ENCODE results near the gene TCP10L.
"Not testable (repeated sequence)": the region's sequence is repeated elsewhere in the genome, so short reads cannot be mapped to it uniquely, and the experiment has no call there.

TCP10L gene, protein sequence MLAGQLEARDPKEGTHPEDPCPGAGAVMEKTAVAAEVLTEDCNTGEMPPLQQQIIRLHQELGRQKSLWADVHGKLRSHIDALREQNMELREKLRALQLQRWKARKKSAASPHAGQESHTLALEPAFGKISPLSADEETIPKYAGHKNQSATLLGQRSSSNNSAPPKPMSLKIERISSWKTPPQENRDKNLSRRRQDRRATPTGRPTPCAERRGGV

DNA sequence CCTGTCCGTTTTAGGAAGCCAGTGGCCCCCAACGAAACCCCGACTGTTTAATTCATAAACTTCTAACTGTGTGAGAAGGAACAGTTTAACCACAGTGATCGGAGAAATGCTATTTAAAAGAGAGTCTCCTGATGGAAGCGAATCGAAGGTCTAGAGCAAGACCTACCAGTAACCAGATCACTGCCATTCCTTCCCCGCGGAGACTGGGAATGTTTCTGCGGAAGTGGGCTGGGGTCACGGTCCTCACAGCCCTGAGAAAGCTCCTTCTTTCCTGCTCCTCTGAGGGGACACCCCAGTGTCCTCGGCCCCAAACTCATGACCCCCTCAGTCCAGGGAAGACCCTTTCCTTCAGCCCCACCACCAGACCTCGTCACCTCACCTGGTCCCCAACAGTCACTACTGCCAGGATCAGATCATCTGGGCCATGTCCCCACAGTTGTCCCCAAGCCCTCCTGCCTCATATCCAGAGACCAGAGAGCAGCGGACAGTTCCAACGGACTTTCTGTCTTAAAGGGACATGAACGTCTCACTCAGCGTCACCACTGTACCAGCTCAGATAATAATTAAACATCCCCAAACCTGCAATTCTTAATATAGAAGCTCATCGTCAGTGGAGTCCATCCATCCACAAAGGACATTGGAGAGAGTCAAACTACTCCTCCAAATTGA, at the start of gene TCP10L:
Gene TCP10L (minus strand): TSS at position 482 of the 669 bp plus-strand sequence. CDS start 1,219 bp downstream, outside the sequence.
- no peak for DNase-seq

DNA sequence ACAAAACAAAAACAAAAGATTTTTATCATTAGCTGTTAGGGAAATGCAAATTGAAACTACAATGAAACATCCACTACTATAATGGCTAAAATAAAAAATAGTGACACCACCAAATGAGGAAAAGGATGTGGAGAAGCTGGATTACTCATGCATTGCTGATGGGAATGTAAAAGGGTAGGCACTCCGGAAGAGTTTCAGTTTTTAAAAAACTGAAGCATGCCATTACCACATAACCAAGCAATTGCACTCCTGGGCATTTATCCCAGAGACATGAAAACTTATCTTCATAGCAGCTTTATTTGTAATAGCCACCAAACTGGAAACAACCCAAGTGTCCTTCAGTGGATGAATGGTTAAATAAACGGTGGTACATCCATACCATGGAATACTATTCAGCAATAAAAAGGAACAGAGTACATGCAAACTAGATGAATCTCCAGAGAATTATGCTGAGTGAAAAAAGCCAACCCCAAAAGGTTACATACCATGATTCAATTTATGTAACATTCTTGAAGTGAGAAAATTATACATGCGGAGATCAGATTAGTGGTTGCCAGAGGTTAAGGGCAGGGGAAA, 41.4 kb upstream of the TCP10L start:
- no peak for DNase-seq

DNA sequence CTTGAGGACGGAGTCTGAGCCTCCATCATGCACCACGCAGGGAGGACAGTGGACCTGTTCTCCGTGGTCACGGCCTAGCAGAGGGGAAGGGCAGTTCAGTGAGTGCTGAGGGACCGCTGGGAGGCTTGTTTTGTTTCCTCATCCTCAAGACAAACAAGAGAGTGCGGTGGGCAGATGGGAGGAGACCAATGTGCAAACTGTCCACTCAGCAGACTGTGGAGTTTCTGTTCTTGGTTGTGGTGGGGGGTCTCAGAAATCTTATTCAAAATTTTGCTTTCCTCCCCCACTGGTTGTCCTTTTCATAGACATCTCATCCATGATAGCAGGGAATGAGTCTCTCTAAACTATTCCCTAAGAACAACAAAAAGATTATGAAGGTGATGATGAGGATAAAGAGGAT, 32.9 kb upstream of the TCP10L start:
- not testable (repeated sequence) for DNase-seq

DNA sequence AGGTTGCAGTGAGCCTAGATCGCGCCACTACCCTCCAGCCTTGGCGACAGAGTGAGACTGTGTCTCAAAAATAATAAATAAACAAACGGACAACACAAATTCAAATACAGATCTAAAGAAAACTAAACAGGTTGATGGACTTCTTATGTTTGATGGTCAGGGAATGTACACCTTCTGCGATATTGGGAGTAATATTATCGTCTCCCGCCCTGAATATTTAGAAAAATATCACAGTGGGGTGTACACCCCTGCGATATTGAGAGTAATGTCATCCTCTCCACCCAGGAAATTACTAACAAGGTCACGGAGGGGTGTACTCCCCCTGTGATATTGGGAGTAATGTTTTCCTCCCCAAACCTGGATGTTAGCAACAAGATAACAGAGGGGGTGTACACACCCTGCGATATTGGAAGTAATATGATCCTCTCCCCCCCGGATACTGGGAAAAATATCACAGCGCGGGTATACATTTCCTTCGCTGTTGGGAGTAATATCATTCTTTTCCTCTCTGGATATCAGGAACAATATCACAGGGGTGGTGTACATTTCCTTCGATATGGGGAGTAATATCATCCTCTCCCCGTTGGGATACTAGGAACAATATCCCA, 28.2 kb upstream of the TCP10L start:
- no peak for DNase-seq

DNA sequence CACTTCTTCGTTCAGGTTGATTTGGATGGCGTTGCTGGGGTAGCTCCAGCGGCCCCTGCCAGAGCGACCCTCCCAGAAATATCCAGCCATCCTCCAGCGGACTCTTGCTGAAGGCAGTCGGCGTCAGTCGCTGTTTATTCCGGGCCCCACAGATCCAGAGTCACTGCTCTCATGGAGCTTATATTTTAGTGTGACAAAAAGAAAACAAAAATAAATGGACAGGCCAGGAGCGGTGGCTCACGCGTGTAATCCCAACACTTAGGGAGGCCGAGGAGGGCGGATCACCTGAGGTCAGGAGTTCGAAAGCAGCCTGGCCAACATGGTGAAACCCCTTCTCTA, 27.6 kb upstream of the TCP10L start:
- DNase-seq, result no peak

DNA sequence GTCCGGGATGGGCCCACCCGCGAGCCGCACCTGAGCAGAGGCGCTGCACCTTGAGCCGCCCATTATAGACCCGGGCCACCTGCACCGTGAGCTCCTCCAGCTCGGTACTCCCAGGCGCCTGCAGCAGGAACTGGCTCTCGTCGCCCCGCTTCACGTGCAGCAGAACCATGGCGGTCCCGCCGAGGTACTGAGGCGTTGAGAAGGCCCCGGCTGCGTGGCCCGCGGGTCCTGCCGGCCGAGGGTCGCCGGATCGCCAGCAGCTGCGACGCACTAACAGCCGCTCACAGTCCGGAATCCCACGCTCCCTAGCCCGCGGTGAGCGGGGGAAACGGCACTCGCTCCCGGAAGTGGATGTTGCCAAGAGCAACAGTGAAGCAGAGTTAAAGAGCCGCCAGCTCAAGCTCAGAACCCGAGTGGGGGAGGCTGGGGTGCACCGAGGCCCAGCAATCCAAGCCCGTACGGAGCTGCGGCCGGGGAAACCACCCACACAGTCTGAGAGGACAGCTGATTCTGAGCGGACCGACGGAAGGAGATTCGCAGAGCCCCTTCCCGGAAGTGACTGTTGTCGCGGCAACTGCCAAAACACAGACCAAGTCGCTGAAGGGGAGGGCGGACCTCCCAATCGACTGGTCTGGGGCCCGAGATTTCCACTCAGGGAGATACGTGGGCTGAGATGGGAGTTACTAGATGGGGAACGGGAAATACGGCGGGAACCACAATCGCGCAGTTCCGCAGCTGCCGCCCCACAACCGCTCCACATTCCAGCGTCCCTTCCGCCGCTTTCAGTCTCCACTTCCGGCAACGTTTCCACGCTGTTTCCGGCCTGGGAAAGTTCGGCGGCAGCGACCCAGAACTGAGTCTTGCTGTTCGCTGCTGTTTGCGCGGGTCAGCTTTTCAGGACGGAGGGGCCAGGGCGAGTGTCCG, 27.0 kb upstream of the TCP10L start, which contains the start of gene CFAP298:
Gene CFAP298 (minus strand): TSS at position 303 of the 924 bp plus-strand sequence. CDS start 134 bp downstream, at position 169.
- DNase-seq, result peak; percentile 77

DNA sequence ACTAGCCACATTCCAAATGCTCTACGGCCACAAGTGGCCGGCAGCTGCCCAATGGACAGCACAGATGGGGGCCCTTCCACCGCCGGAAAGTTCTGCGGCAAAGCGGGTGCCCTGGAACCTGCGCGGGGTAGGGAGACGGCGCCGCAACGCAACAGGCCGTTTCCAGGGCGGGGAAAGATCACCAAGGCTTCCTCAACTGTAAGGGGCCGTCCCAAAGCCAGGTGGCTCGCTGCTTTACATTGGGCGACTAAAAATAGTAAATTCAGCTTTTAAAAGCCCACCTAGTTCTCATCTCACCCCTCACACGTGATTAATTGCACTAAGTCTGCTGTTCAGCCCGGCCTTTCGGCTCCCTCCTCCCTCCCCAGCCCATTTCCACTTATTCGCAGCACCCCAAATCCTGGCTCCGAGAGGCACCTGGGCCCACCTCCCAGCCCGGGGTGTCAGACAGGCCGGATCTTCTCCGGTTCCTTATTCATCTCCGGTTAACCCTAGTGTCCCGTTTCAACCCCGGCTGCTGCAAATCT, 26.2 kb upstream of the TCP10L start:
- DNase-seq, result peak; percentile 28

DNA sequence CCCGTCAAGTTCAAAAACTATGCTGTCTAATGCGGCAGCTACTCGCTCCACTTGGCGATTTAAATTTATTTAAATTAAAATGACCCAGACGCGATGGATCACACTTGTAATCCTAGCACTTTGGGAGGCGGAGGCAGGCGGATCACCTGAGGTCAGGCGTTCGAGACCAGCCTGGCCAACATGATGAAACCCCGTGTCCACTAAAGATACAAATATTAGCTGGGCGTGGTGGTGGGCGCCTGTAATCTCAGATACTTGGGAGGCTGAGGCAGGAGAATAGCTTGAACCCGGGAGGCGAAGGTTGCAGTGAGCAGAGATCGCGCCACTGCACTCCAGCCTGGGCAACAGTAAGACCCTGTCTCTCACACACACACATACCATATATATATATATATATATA, 25.6 kb upstream of the TCP10L start:
- not testable (repeated sequence) for DNase-seq

DNA sequence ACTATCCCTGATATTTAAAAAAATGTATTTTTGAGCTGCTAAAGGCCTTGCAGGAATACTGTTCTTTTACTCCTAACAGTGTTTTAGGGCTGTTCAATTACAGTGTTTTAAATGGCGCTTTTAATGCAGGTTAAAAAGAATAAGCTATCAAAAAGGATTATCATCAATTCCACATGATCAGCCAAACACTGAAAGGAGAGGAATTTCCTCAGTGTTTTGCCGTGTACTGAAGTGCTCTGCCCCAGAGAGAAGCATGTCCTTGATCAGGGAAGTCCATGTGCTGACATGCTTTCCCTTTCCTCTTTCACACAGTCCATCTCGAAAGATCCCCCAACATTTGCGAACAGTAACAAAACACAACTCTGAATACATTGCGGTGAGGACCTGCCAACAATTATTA, 23.5 kb upstream of the TCP10L start:
- DNase-seq, result no peak

DNA sequence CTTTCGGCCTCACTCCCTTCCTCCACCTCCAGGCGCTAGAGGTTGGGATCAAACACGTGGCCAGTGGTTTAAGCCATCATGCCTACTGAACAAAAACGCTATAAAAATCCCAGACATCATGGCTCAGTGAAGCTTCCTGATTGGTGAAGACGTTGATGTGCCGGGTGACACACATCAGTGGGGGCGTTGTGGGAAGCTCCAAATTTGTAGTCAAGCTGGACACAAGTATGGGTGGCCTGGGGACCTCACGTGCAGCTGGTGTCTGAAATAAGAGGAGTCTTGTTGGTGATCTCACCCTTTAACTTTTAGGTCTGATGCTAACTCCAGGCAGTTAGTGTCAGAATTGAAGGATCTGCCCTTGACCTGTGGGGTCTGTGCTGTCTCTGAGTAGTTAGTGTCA, 20.1 kb upstream of the TCP10L start:
- no peak for DNase-seq

DNA sequence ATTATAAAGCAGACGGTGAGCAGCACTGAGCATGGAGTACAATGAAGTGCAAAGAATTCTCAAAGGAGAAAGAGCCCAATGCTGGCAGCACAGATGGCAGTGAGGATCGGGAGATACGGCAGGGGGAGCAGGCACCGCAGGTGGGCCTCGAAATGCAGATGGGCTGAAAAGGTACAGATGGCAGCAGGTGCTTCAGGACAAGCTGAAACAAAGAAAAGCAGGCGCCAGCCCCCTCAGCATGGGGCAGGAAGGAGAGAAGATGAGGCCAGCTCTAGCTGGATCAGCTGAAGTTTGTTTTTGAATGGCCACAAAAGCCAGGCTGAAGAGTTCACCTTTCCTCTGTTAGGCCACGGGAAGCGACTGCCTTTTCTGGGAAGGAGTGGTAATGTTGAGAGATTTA, 19.1 kb upstream of the TCP10L start:
- DNase-seq, result peak; percentile 94

DNA sequence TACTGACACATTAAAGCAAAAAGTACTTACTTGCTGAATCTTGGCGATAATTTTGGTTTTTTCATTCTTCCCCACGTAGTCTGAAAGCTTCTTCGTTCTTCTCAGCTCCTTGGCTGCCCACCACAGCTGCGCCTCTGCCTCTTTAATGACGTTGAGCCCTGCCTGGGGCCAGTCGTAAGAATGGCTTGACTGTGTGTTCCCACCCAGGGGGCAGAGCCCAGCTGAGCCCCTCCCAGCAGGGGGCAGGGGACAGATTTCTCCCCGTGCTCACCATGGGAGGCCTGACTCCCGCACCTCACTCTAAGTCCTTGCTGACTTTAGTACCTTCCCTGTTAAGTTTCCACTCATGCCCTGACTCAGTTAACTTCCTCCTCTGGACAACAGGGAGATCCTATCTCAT, 17.8 kb upstream of the TCP10L start:
- DNase-seq, result peak; percentile 65

DNA sequence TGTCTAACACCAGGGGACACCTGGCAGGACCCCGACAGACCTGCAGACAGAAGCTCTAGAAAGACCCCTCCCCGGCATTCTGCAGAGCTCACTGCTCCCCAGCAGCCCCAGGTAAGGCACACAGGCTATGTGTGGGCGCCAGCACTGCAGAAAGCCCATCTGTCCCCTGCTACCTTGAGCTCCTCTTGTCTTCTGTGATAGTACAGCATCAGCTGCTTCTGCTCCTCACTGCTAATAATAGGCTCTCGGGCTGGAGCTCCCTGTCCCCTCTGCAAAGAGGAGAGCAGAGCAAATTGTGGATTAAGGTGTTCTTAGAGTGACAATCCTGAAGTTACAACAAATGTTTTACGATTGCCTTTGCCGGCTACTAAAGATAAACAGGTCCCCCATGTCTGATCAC, 16.8 kb upstream of the TCP10L start:
- no peak for DNase-seq

DNA sequence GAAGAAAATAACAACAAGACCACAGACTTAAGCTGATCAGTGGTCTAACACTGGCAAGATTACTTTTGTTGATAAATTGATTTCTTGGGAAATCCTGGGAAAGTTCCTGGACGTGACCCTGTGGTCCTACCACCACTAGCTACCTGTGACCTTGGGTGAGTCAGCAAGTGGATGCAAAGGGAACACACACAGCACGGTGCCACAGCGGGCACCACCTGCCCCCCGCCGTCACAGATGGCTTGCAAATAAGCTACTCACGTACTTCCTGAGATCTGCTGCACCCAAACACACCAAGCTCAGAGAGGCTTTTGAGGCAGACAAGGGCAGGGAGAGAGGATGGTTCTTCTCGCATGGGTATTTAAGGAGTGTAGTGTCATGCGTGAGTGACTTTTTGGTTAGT, 14.2 kb upstream of the TCP10L start:
- DNase-seq, result peak; percentile 68

DNA sequence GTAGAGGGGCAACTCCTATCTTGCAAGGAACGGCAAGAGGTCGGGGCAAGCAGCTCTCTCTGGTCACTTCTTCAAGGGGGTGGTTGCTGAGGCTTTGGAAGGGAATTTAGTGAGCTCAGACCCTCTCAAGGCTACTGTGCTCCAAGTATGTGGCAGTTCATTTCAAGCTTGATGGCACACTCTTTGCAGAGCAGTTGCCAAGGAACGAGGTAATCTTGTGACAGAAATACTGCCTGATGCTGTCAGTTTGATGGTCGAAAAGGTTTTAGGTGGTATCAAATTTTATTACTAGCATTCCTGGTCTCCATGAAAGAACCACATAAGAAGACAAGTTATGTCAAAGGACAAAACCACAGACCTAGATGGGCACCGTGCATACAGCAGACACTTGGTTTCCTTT, 13.8 kb upstream of the TCP10L start:
- DNase-seq, result no peak

DNA sequence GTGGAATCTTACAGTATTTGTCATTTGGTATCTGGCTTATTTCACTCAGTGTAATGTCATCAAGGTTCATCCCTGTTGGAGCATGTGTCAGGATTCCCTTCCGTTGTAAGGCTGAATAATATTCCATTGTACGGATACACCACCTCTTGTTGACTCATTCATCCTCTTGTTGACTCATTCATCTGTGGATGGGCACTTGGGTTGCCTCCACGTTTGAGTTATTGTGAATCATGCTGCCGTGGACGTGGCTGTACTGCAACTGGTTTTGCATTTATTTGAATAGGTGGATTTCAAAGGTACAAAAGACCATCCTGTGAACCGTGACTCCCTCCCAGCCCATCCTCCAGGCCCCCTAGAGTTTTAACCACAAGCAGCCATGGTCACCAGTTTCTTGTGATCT, 11.9 kb upstream of the TCP10L start:
- no peak for DNase-seq

DNA sequence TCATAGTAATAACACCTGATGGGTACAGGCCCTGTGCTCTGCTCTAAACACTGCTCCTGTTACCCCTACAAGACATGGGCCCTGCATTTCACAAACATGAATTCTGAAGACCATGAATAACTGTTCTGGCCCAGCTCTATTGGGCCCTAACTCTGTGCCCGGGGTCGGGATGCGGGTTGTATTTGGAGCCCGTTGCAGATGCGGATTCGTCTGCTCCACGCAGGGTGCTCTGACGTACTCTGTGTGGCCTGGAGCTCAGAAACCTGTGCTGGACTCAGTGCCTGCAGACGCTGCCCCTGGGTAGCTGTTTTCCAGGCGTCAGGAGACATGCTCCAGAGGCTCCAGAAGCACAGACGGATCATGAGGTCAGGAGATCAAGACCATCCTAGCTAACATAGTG, 10.1 kb upstream of the TCP10L start:
- DNase-seq, result no peak

DNA sequence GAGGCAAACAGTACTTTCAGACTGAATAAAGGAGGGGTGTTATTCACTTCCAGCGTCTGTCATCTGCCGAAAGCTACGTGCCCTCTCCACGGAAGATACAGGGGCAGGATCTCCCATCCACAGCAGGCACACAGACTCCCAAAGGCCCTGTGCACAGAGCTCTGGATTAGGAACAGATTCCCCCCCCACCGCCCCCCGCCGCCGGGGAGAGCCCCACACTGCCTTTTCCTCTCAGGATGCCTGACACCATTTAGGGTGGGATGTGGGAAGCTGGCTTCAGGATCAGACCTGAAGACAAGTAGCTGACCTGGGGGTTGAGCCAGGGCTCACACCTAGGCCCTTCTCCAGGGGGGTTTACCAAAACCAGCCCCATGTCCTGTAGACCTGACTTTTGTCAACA, 8.4 kb upstream of the TCP10L start:
- no peak for DNase-seq

DNA sequence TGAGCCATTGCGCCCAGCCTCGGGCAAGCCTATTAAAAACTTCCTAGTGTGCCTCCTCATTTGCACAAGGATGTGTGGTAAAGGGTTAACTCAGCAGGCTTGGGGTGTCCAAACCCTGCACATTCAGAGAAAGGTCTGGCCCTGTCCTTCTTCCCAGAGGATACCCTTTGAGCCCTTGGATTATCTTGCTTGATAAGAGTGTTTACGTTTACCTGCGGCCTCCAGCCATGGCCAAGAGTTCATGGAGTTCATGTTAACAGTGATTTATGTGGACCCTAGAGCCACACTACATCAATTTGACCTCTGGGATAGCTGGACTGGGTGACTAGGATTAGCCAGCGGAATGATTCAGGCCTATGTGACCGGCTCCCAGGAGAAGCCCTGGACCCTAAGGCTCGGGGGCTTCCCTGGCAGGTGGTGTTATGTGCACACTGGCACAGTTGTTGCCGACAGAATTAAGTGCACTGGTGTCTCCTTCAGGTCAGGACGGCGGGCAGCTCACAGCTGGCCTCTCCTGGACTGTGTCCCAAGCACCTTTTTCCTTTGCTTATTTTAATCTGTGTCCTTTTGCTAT, 7.7 kb upstream of the TCP10L start:
- DNase-seq, result no peak

DNA sequence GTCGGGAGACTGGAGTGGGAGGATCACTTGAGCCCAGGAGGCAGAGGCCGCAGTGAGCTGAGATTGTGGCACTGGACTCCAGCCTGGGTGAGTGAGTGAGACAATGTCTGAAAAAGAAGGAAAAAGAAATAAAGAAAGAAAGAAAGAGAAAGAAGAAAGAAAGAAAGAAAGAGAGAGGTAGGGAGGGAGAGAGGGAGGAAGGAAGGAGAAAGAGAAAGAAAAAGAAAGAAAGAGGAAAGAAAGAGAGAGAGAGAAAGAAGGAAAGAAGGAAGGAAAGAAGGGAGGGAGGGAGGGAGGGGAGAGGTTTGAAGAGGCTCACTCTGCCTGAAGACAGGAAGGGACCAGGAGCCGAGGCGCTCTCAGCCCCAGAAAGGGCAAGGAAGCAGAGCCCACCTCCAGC, 4.8 kb upstream of the TCP10L start:
- no peak for DNase-seq

DNA sequence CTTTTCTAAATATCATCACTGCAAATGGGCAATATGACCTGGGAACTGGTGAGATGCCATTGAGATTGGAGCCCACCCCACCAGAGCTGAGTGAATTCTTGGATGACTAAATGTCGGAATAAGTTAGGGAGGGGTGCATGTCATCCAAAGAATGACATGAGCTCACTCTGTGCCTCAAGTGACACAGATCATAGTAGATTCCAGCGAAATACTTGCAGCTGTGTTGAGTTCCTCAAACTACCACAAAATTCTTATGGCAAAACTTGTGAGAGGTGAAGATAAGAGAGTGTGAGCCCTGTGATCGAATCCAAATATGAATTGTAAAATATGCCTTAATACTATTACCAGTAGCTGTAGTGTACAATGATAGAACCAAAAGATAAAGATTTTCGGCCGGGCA, 2.3 kb upstream of the TCP10L start:
- DNase-seq, result no peak

DNA sequence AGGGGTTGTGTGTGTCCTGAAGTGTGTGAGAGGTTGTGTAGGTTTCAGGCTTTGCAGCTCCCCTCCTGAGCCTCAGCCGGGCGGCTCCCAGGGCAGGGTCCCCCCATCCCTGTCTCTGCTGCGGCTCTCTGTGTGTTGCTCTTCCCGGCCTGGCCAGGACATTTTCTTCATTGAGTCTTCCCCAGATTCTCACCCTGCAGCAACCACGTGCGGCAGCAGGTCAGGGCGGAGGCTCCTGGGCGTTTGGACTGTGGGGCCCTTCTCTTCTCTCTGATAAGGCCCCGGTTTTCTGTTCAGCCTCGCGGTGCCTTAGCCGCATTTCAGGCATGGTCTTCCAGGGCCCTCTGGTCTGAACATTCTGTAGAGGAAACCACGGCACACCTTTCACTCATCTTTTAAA, 1.8 kb upstream of the TCP10L start:
- DNase-seq, result no peak
